ENCODE data around the gene LRMDA. TPM values are rescaled to one million over a fixed set of nuclear protein-coding genes. Genes with fewer than 3 reads are reported as not detected.

LRMDA gene
- polyA plus RNA-seq, 2 of the 4 experiments (the other 2 are of a cell fraction), result 4.6 to 5.2 TPM

DNA sequence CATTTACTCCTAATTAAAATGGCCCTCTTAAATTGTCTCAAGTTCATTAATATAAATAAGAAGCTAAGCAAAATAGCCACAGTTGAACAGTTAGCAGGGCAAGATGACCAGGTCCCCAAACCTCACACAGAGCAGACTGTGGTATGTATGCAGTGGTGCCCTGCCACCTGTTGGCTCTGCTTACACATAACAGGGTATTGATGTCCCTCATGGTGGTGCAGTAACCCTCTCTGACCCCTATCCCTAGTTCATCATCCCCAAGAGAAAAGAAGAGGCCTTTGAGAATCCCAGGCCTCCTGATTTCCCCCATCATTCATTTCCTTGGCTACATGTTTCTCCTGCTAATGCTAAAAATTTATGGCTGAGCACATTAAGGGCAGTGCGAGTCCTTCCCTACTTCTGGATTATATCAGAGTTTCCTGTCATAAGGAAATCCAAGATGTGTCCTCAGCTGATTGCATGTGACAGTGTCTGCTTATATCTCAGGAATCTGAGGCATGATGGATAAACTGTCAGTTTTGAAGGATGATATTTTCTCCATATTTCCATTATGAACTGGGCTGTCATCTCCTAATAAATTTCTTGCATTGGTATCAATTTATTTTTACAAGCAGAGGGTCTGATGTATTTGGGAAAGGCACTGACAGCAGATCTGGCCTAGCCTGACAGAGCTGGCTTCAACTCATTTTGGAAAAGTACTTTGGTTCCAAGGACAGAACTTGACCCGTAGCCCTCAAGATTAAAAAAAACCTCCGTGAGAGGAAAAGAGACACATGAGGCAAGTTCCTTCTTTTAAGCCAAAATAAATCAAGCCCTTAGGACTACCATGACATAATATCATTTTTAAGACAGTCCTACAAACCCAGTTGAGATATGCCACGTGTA, 880.6 kb downstream of the LRMDA start:
- H3K4me3 ChIP-seq, result no peak overlapping the region
- ATAC-seq (peak; percentile 99 to 100), FAIRE-seq (no peak), DNase-seq (ENCODE audit: low read depth in 1 of 2, low spot score in 1 of 2) (peak; percentile 56 to 58)
- TF ChIP-seq MYC (IDR thresholded peaks at IDR 0.05; ENCODE audit: borderline replicate concordance, low read length), result no peak
- TF ChIP-seq, protein P1, sequence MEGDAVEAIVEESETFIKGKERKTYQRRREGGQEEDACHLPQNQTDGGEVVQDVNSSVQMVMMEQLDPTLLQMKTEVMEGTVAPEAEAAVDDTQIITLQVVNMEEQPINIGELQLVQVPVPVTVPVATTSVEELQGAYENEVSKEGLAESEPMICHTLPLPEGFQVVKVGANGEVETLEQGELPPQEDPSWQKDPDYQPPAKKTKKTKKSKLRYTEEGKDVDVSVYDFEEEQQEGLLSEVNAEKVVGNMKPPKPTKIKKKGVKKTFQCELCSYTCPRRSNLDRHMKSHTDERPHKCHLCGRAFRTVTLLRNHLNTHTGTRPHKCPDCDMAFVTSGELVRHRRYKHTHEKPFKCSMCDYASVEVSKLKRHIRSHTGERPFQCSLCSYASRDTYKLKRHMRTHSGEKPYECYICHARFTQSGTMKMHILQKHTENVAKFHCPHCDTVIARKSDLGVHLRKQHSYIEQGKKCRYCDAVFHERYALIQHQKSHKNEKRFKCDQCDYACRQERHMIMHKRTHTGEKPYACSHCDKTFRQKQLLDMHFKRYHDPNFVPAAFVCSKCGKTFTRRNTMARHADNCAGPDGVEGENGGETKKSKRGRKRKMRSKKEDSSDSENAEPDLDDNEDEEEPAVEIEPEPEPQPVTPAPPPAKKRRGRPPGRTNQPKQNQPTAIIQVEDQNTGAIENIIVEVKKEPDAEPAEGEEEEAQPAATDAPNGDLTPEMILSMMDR (IDR thresholded peaks at IDR 0.05), result peak; percentile 52
- peak; percentile 62 to 69 for TF ChIP-seq RAD21 (conservative IDR thresholded peaks at IDR 0.05 in 1 of 2, IDR thresholded peaks at IDR 0.05 in 1 of 2)
- TF ChIP-seq, protein P2, sequence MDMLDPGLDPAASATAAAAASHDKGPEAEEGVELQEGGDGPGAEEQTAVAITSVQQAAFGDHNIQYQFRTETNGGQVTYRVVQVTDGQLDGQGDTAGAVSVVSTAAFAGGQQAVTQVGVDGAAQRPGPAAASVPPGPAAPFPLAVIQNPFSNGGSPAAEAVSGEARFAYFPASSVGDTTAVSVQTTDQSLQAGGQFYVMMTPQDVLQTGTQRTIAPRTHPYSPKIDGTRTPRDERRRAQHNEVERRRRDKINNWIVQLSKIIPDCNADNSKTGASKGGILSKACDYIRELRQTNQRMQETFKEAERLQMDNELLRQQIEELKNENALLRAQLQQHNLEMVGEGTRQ (IDR thresholded peaks at IDR 0.05), result no peak
- TF ChIP-seq SMC3 (IDR thresholded peaks at IDR 0.05), result peak; percentile 46
- no peaks in the 10 kb centered on the region for H3K4me1 ChIP-seq
- POLR2A ChIA-PET, result no interaction called here
- no peak overlapping the region for H3K27ac ChIP-seq
- CTCF ChIA-PET, result interaction anchor here (0.5 to 2.5 kb wide), 6 partner anchors 12 to 955 kb away, joined by 3 to 11 read pairs (median 3); no protein-coding TSS in a partner anchor
- H3K4me2 ChIP-seq, result no peak overlapping the region
- H3K9me3 ChIP-seq, result 0 out of 3 replicates have a peak, but pooled peaks cover 3% of the 10 kb centered on the region
- WGBS (ENCODE audit: missing lambda C conversion rate), result 75% methylated on average over 4 of the region's 4 CpGs

DNA sequence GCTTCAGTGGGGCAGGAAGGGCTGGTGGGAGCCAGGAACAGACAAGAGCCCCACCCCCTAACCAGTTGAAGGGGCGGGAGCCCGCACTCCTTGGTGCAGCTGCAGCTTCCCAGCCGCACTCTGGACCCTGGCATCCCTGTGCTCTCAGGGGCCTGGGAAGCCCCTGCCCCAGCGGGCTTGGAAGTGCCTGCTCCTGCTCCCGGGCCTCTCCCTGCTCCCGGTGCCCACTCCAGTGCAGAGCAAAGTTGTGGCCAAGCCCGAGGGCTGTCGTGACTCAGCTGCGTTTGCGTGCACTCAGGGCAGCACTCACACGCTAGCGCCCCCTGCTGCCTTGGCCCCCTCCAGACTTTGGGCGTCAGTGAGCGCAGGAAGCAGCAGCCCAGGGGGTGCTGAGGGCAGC, 883.8 kb downstream of the LRMDA start:
- CTCF ChIA-PET, result interaction anchor here (0.9 to 1.0 kb wide), 2 partner anchors 12 to 1021 kb away, joined by 3 to 10 read pairs; no protein-coding TSS in a partner anchor

DNA sequence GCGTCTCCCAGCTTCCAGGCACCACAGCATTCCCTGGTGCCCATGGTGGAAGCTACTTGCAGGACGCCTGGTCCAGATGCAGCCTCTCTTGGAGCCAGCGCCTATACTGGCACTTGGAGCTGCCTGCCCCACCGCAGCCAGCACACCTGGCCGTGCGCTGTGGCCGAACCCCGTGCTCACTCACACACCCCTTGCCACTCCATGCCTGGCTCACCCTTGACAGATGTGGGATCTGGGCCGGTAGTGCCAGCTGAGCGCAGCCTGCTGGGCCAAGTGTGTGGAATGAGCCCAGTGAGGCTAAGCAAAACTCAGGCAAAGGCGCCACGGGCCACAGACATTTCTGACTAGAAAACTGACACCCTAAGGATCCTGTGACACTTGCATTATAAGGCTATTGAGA, 884.8 kb downstream of the LRMDA start:
- POLR2A ChIA-PET, result no interaction called here
- no peak overlapping the region for H3K27ac ChIP-seq
- 0 out of 3 replicates have a peak, but pooled peaks cover 3% of the 10 kb centered on the region for H3K9me3 ChIP-seq
- 83% methylated on average over 8 of the region's 12 CpGs for WGBS (ENCODE audit: missing lambda C conversion rate)
- TF ChIP-seq HDAC2 (IDR thresholded peaks at IDR 0.05), result no peak
- TF ChIP-seq MAFK (IDR thresholded peaks at IDR 0.05; ENCODE audit: partially characterized antibody), result no peak
- TF ChIP-seq RARB (CRISPR knock-in tag; IDR thresholded peaks at IDR 0.05), result no peak
- TF ChIP-seq, protein P3, sequence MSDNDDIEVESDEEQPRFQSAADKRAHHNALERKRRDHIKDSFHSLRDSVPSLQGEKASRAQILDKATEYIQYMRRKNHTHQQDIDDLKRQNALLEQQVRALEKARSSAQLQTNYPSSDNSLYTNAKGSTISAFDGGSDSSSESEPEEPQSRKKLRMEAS (IDR thresholded peaks at IDR 0.05), result no peak
- no peak for TF ChIP-seq POLR2A (IDR thresholded peaks at IDR 0.05; ENCODE audit: low read length)
- no peak for TF ChIP-seq SREBF2 (IDR thresholded peaks at IDR 0.05)
- no peak for TF ChIP-seq JUN (IDR thresholded peaks at IDR 0.05)
- TF ChIP-seq HOXA7 (CRISPR knock-in tag; IDR thresholded peaks at IDR 0.05), result no peak
- TF ChIP-seq PHF8 (IDR thresholded peaks at IDR 0.05; ENCODE audit: borderline replicate concordance, low read depth), result no peak
- TF ChIP-seq EP300 (IDR thresholded peaks at IDR 0.05), result no peak
- no peak for TF ChIP-seq CHD4 (IDR thresholded peaks at IDR 0.05; ENCODE audit: borderline replicate concordance)
- TF ChIP-seq HEYL (CRISPR knock-in tag; IDR thresholded peaks at IDR 0.05), result no peak
- TF ChIP-seq FOSL2 (IDR thresholded peaks at IDR 0.05), result no peak
- no peak for TF ChIP-seq FOSL2 (CRISPR knock-in tag; IDR thresholded peaks at IDR 0.05)
- TF ChIP-seq, protein P2 (IDR thresholded peaks at IDR 0.05), result no peak
- no peak for TF ChIP-seq ZNF302 (CRISPR knock-in tag; IDR thresholded peaks at IDR 0.05)
- TF ChIP-seq, protein P4, sequence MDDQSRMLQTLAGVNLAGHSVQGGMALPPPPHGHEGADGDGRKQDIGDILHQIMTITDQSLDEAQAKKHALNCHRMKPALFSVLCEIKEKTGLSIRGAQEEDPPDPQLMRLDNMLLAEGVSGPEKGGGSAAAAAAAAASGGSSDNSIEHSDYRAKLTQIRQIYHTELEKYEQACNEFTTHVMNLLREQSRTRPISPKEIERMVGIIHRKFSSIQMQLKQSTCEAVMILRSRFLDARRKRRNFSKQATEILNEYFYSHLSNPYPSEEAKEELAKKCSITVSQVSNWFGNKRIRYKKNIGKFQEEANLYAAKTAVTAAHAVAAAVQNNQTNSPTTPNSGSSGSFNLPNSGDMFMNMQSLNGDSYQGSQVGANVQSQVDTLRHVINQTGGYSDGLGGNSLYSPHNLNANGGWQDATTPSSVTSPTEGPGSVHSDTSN (IDR thresholded peaks at IDR 0.05), result no peak
- no peak overlapping the region for H3K4me2 ChIP-seq
- no peak overlapping the region for H3K4me3 ChIP-seq
- no peaks in the 10 kb centered on the region for H3K4me1 ChIP-seq
- ATAC-seq (no peak), DNase-seq (ENCODE audit: low read depth in 1 of 2, low spot score in 1 of 2) (no peak), FAIRE-seq (no peak)
- CTCF ChIA-PET, result interaction anchor here (0.9 to 1.0 kb wide), 2 partner anchors 12 to 1022 kb away, joined by 3 to 6 read pairs; no protein-coding TSS in a partner anchor

More for the DNA sequence above, 883.8 kb downstream of the LRMDA start:
- TF ChIP-seq CHD2 (IDR thresholded peaks at IDR 0.05; ENCODE audit: low read length, partially characterized antibody), result no peak
- H3K4me1 ChIP-seq, result no peaks in the 10 kb centered on the region
- H3K9me3 ChIP-seq, result 0 out of 3 replicates have a peak, but pooled peaks cover 3% of the 10 kb centered on the region
- H3K4me3 ChIP-seq, result no peak overlapping the region
- ATAC-seq, result no peak
- H3K27ac ChIP-seq, result no peak overlapping the region
- no peak for DNase-seq (ENCODE audit: low read depth in 1 of 2, low spot score in 1 of 2)
- no peak for FAIRE-seq
- no peak overlapping the region for H3K4me2 ChIP-seq
- 0% methylated on average over 1 of the region's 14 CpGs for WGBS (ENCODE audit: missing lambda C conversion rate)
- POLR2A ChIA-PET, result no interaction called here

All from A549 (cell line).